ENCODE results near the gene IL22.
A peak's percentile ranks its signal among the peaks of the same experiment; 100 is the strongest.

Gene IL22

DNA sequence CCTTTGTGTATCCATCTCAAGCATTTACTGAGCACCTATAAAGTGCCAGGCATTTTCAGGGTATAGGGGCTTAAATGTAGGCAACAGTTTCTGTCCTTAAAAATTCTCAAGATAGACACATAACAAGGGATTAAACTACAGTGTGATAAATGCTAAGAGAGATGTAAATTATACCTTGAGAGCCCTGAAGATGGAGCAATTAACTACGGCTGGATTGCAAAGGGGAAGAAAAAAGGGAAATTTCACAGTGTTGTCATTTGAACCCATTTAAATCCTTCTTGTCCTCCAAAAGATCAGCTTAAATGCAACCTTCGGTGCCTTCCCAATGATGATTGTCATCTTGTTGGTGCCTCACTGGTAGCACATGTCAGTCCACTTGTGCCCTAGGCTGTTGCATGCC, 16.3 kb downstream of the IL22 start:
- no peaks in the 10 kb centered on the region for H3K79me1 ChIP-seq (ENCODE audit: low read depth, low read length)
- no peak overlapping the region for H2AFZ ChIP-seq (ENCODE audit: low read length)
- no peak overlapping the region for H2BK12ac ChIP-seq (ENCODE audit: low read length)
- DNase-seq (ENCODE audit: low spot score): no peak
- H3K4me1 ChIP-seq (ENCODE audit: control insufficient read depth in 2 of 2, insufficient read depth in 1 of 2, low read depth in 1 of 2, low read length in 2 of 2): peaks cover 0 to 6% of the 10 kb centered on the region in 2 donors
- no peak overlapping the region for H4K8ac ChIP-seq (ENCODE audit: low read depth, low read length)
- no peaks in the 10 kb centered on the region for H3K9me3 ChIP-seq (replicated peaks in 1 of 2; ENCODE audit: control insufficient read depth in 2 of 2, insufficient read depth in 1 of 2, low read depth in 1 of 2, low read length in 2 of 2)
- no peak overlapping the region for H3K4me2 ChIP-seq (ENCODE audit: insufficient read depth, low read length, poor library complexity, severe bottlenecking)
- no peak overlapping the region for H3K9ac ChIP-seq (ENCODE audit: low read depth, low read length, poor library complexity)
- H3K4me3 ChIP-seq (ENCODE audit: low read length in 2 of 2): no peak overlapping the region
- H2BK15ac ChIP-seq (ENCODE audit: low read length): no peak overlapping the region
- no peak overlapping the region for H2BK120ac ChIP-seq (ENCODE audit: low read depth, low read length)
- no peak overlapping the region for H3K18ac ChIP-seq (ENCODE audit: low read length)
- no peak overlapping the region for H4K91ac ChIP-seq (ENCODE audit: low read depth, low read length, poor library complexity)
- WGBS, 2 donors (ENCODE audit: extremely low coverage in 2 of 2, insufficient read length in 2 of 2, insufficient replicate concordance in 1 of 2): no CpG with 5 or more reads among the region's 2 CpGs
- H3K4ac ChIP-seq (ENCODE audit: low read length): no peak overlapping the region
- no peak overlapping the region for H3K27ac ChIP-seq (replicated peaks; ENCODE audit: low read length)
- no peak overlapping the region for H3K23ac ChIP-seq (ENCODE audit: low read depth, low read length, poor library complexity)
- H3K36me3 ChIP-seq (replicated peaks in 1 of 2; ENCODE audit: control insufficient read depth in 2 of 2, insufficient read depth in 2 of 2, low read length in 2 of 2): no peaks in the 10 kb centered on the region
- H3K14ac ChIP-seq (ENCODE audit: low read length): no peak overlapping the region
- H2BK5ac ChIP-seq (ENCODE audit: low read length): no peak overlapping the region
- H3K27me3 ChIP-seq (ENCODE audit: control insufficient read depth in 3 of 3, insufficient read depth in 3 of 3, low read depth in 1 of 3, low read length in 3 of 3): peaks cover 0 to 16% (median 0%) of the 10 kb centered on the region in 3 experiments
- H2AK5ac ChIP-seq (ENCODE audit: low read depth, low read length): no peak overlapping the region

DNA sequence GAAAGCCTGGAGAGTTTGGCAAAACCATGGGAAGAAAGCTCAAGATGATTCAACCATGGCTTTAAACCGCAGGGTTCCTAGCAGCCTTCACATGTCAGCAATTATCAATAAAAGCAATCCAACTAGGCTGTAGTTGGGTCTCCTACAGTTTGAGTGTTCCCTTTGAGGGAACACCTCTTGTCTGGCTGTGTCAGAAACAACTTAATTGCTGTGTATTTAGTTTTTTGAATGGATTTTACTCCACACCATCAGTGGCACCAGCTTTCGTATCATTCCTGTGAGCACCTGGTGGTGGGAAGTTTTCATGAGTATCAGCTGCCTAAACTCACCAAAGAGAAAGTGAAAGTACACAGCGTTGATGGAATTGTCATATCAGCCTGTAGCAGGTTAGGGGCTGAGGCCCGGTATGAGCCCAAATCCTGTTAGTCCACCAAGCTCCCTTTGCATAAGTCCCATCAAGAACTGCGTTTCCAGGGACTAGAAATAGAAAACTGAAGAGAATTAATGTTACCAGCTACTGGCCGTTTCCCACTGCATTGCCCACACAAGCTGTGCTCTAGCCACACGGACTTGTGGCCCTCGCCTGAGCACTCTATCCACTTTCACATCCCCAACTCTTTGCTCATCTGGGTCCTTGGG, 16.9 kb downstream of the IL22 start:
- Histone ChIP-seq H3K4me1 (ENCODE audit: control insufficient read depth in 2 of 2, insufficient read depth in 1 of 2, low read depth in 1 of 2, low read length in 2 of 2) (peaks cover 0 to 6% of the 10 kb centered on the region in 2 donors), H2BK12ac (ENCODE audit: low read length) (no peak overlapping the region), H3K27me3 (ENCODE audit: control insufficient read depth in 3 of 3, insufficient read depth in 3 of 3, low read depth in 1 of 3, low read length in 3 of 3) (peaks cover 0 to 20% (median 0%) of the 10 kb centered on the region in 3 experiments), H3K4me2 (ENCODE audit: insufficient read depth, low read length, poor library complexity, severe bottlenecking) (no peak overlapping the region), H3K4ac (ENCODE audit: low read length) (no peak overlapping the region), H3K9me3 (replicated peaks in 1 of 2; ENCODE audit: control insufficient read depth in 2 of 2, insufficient read depth in 1 of 2, low read depth in 1 of 2, low read length in 2 of 2) (no peaks in the 10 kb centered on the region), H3K14ac (ENCODE audit: low read length) (no peak overlapping the region), H2BK15ac (ENCODE audit: low read length) (no peak overlapping the region), H2BK120ac (ENCODE audit: low read depth, low read length) (no peak overlapping the region), H3K23ac (ENCODE audit: low read depth, low read length, poor library complexity) (no peak overlapping the region), H3K27ac (replicated peaks; ENCODE audit: low read length) (no peak overlapping the region), H3K4me3 (ENCODE audit: low read length in 2 of 2) (no peak overlapping the region), H2BK5ac (ENCODE audit: low read length) (no peak overlapping the region), H3K18ac (ENCODE audit: low read length) (no peak overlapping the region), H3K36me3 (replicated peaks in 1 of 2; ENCODE audit: control insufficient read depth in 2 of 2, insufficient read depth in 2 of 2, low read length in 2 of 2) (no peaks in the 10 kb centered on the region), H3K9ac (ENCODE audit: low read depth, low read length, poor library complexity) (no peak overlapping the region), H4K8ac (ENCODE audit: low read depth, low read length) (no peak overlapping the region), H2AFZ (ENCODE audit: low read length) (peak overlapping the region; percentile 20), H3K79me1 (ENCODE audit: low read depth, low read length) (no peaks in the 10 kb centered on the region), H2AK5ac (ENCODE audit: low read depth, low read length) (no peak overlapping the region), H4K91ac (ENCODE audit: low read depth, low read length, poor library complexity) (no peak overlapping the region)
- DNase-seq (ENCODE audit: low spot score): no peak
- WGBS, 2 donors (ENCODE audit: extremely low coverage in 2 of 2, insufficient read length in 2 of 2, insufficient replicate concordance in 1 of 2): no CpG with 5 or more reads among the region's 8 CpGs

DNA sequence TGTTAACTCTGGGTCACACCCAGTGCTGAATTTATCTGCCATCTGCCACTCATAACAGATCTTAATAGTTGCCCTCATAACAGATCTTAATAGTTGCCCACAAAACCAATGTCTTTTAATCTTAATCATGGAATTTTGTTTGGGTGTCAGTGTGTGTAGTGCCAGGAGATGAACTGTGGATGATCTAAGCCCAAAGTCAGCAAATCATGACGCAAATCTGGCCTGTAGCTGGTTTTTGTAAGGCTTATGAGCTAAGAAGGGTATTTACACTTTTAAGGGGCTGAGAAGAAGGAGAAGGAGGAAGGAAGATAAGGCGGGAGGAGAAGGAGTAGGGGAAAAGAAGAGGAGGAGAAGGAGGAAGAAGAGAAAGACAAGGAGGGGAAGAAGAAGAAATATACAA, 17.8 kb downstream of the IL22 start:
- no peak overlapping the region for H2BK120ac ChIP-seq (ENCODE audit: low read depth, low read length)
- H3K4me1 ChIP-seq (ENCODE audit: control insufficient read depth in 2 of 2, insufficient read depth in 1 of 2, low read depth in 1 of 2, low read length in 2 of 2): peaks cover 0 to 6% of the 10 kb centered on the region in 2 donors
- no peak for DNase-seq (ENCODE audit: low spot score)
- H4K91ac ChIP-seq (ENCODE audit: low read depth, low read length, poor library complexity): no peak overlapping the region
- H2BK12ac ChIP-seq (ENCODE audit: low read length): no peak overlapping the region
- H2BK5ac ChIP-seq (ENCODE audit: low read length): no peak overlapping the region
- H3K4me3 ChIP-seq (ENCODE audit: low read length in 2 of 2): no peak overlapping the region
- no peak overlapping the region for H3K4ac ChIP-seq (ENCODE audit: low read length)
- H2AK5ac ChIP-seq (ENCODE audit: low read depth, low read length): no peak overlapping the region
- WGBS, 2 donors (ENCODE audit: extremely low coverage in 2 of 2, insufficient read length in 2 of 2, insufficient replicate concordance in 1 of 2): no CpG with 5 or more reads among the region's 2 CpGs
- no peaks in the 10 kb centered on the region for H3K9me3 ChIP-seq (replicated peaks in 1 of 2; ENCODE audit: control insufficient read depth in 2 of 2, insufficient read depth in 1 of 2, low read depth in 1 of 2, low read length in 2 of 2)
- no peak overlapping the region for H3K4me2 ChIP-seq (ENCODE audit: insufficient read depth, low read length, poor library complexity, severe bottlenecking)
- no peak overlapping the region for H4K8ac ChIP-seq (ENCODE audit: low read depth, low read length)
- peaks cover 0 to 22% (median 0%) of the 10 kb centered on the region in 3 experiments for H3K27me3 ChIP-seq (ENCODE audit: control insufficient read depth in 3 of 3, insufficient read depth in 3 of 3, low read depth in 1 of 3, low read length in 3 of 3)
- H3K23ac ChIP-seq (ENCODE audit: low read depth, low read length, poor library complexity): no peak overlapping the region
- H2AFZ ChIP-seq (ENCODE audit: low read length): no peak overlapping the region
- H3K9ac ChIP-seq (ENCODE audit: low read depth, low read length, poor library complexity): no peak overlapping the region
- H3K36me3 ChIP-seq (replicated peaks in 1 of 2; ENCODE audit: control insufficient read depth in 2 of 2, insufficient read depth in 2 of 2, low read length in 2 of 2): no peaks in the 10 kb centered on the region
- no peak overlapping the region for H3K14ac ChIP-seq (ENCODE audit: low read length)
- no peak overlapping the region for H3K27ac ChIP-seq (replicated peaks; ENCODE audit: low read length)
- H2BK15ac ChIP-seq (ENCODE audit: low read length): no peak overlapping the region
- no peak overlapping the region for H3K18ac ChIP-seq (ENCODE audit: low read length)
- H3K79me1 ChIP-seq (ENCODE audit: low read depth, low read length): no peaks in the 10 kb centered on the region

DNA sequence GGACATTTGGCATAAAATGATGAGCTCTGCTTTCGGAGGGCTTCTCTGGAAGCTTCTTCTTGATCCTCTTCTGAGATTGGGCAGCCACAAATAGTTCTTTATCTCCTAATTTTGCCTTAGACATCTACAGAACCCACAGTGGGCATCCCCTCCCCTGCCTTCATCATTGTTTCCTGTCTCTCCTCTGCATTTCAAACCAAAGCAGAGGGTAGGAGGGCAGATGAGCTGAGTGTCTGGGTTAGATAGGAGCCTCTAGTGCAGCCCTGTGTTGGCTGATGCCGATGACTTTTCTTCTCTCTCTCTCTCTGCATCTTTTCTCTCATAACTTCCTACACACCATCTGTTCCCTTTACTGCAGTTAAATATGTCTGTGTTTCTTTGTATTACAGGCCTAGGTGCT, 19.3 kb downstream of the IL22 start:
- Histone ChIP-seq H2AFZ (ENCODE audit: low read length) (no peak overlapping the region), H3K18ac (ENCODE audit: low read length) (no peak overlapping the region), H3K9me3 (replicated peaks in 1 of 2; ENCODE audit: control insufficient read depth in 2 of 2, insufficient read depth in 1 of 2, low read depth in 1 of 2, low read length in 2 of 2) (no peaks in the 10 kb centered on the region), H3K9ac (ENCODE audit: low read depth, low read length, poor library complexity) (no peak overlapping the region), H4K91ac (ENCODE audit: low read depth, low read length, poor library complexity) (no peak overlapping the region), H2BK120ac (ENCODE audit: low read depth, low read length) (no peak overlapping the region), H2AK5ac (ENCODE audit: low read depth, low read length) (no peak overlapping the region), H3K4ac (ENCODE audit: low read length) (no peak overlapping the region), H3K14ac (ENCODE audit: low read length) (no peak overlapping the region), H2BK5ac (ENCODE audit: low read length) (no peak overlapping the region), H3K36me3 (replicated peaks in 1 of 2; ENCODE audit: control insufficient read depth in 2 of 2, insufficient read depth in 2 of 2, low read length in 2 of 2) (no peaks in the 10 kb centered on the region), H3K4me1 (ENCODE audit: control insufficient read depth in 2 of 2, insufficient read depth in 1 of 2, low read depth in 1 of 2, low read length in 2 of 2) (peaks cover 0 to 6% of the 10 kb centered on the region in 2 donors), H3K23ac (ENCODE audit: low read depth, low read length, poor library complexity) (no peak overlapping the region), H3K27me3 (ENCODE audit: control insufficient read depth in 3 of 3, insufficient read depth in 3 of 3, low read depth in 1 of 3, low read length in 3 of 3) (peaks cover 0 to 24% (median 0%) of the 10 kb centered on the region in 3 experiments), H3K4me3 (ENCODE audit: low read length in 2 of 2) (no peak overlapping the region), H3K4me2 (ENCODE audit: insufficient read depth, low read length, poor library complexity, severe bottlenecking) (no peak overlapping the region), H3K27ac (replicated peaks; ENCODE audit: low read length) (no peak overlapping the region), H3K79me1 (ENCODE audit: low read depth, low read length) (no peaks in the 10 kb centered on the region), H2BK15ac (ENCODE audit: low read length) (no peak overlapping the region), H2BK12ac (ENCODE audit: low read length) (no peak overlapping the region), H4K8ac (ENCODE audit: low read depth, low read length) (no peak overlapping the region)
- no CpG with 5 or more reads among the region's 2 CpGs for WGBS, 2 donors (ENCODE audit: extremely low coverage in 2 of 2, insufficient read length in 2 of 2, insufficient replicate concordance in 1 of 2)
- DNase-seq (ENCODE audit: low spot score): no peak

All from neuronal stem cell (in vitro differentiated cells).